Measurements from ENCODE around the gene RNF14. TPM values are rescaled to one million over a fixed set of nuclear protein-coding genes. Genes with fewer than 3 reads are reported as not detected.

The RNF14 gene
- total and polyA plus RNA-seq, 4 donors: 22.9 to 50.6 (median 32.5) TPM

GRCh38 chr5:141961466-141961865 is 7.4 kb upstream of the RNF14 start:
- Histone ChIP-seq H3K4me1 (ENCODE audit: control insufficient read depth in 4 of 4, insufficient read depth in 4 of 4, low read length in 3 of 4) (peaks cover 2 to 18% (median 8%) of the 10 kb centered on the region in 4 donors), H3K36me3 (ENCODE audit: control insufficient read depth in 4 of 4, insufficient read depth in 3 of 4, low read depth in 1 of 4, low read length in 3 of 4) (no peaks in the 10 kb centered on the region), H3K27me3 (ENCODE audit: control insufficient read depth in 4 of 4, insufficient read depth in 4 of 4, low read length in 3 of 4) (no peaks in the 10 kb centered on the region), H3K9ac (ENCODE audit: low read depth in 1 of 2, low read length in 2 of 2) (no peak overlapping the region), H3K4me3 (ENCODE audit: low read depth in 1 of 3, low read length in 3 of 3) (no peak overlapping the region), H3K27ac (ENCODE audit: low read depth in 1 of 2, low read length in 2 of 2) (no peak overlapping the region), H3K9me3 (ENCODE audit: control insufficient read depth in 4 of 4, low read length in 3 of 4) (no peaks in the 10 kb centered on the region)
- DNase-seq (ENCODE audit: low spot score): no peak
- 79% methylated on average over 3 of the region's 3 CpGs for WGBS
- TF ChIP-seq RXRA (IDR thresholded peaks at IDR 0.05) (no peak), HNF4A (conservative IDR thresholded peaks at IDR 0.05) (no peak), FOXA2 (IDR thresholded peaks at IDR 0.05) (no peak), ATF3 (IDR thresholded peaks at IDR 0.05) (no peak), RAD21 (IDR thresholded peaks at IDR 0.05) (no peak), EGR1 (IDR thresholded peaks at IDR 0.05; ENCODE audit: low read depth in 2 of 2) (no peak), REST (IDR thresholded peaks at IDR 0.05) (no peak), FOXA1 (IDR thresholded peaks at IDR 0.05) (no peak), JUND (IDR thresholded peaks at IDR 0.05) (no peak), CTCF (IDR thresholded peaks at IDR 0.05; ENCODE audit: low read depth, low read length, missing input control) (no peak), SP1 (IDR thresholded peaks at IDR 0.05) (no peak), TAF1 (conservative IDR thresholded peaks at IDR 0.05) (no peak), HNF4G (IDR thresholded peaks at IDR 0.05) (no peak), GABPA (IDR thresholded peaks at IDR 0.05 in 1 of 2, conservative IDR thresholded peaks at IDR 0.05 in 1 of 2) (no peak), NR2F2 (IDR thresholded peaks at IDR 0.05) (no peak)

- Histone ChIP-seq H3K27ac (ENCODE audit: low read depth in 1 of 2, low read length in 2 of 2) (no peak overlapping the region), H3K36me3 (ENCODE audit: control insufficient read depth in 4 of 4, insufficient read depth in 3 of 4, low read depth in 1 of 4, low read length in 3 of 4) (no peaks in the 10 kb centered on the region), H3K9ac (ENCODE audit: low read depth in 1 of 2, low read length in 2 of 2) (no peak overlapping the region), H3K4me1 (ENCODE audit: control insufficient read depth in 4 of 4, insufficient read depth in 4 of 4, low read length in 3 of 4) (peaks cover 2 to 29% (median 17%) of the 10 kb centered on the region in 4 donors), H3K4me3 (ENCODE audit: low read depth in 1 of 3, low read length in 3 of 3) (no peak overlapping the region), H3K27me3 (ENCODE audit: control insufficient read depth in 4 of 4, insufficient read depth in 4 of 4, low read length in 3 of 4) (no peaks in the 10 kb centered on the region), H3K9me3 (ENCODE audit: control insufficient read depth in 4 of 4, low read length in 3 of 4) (no peaks in the 10 kb centered on the region)
- TF ChIP-seq HNF4G (IDR thresholded peaks at IDR 0.05) (no peak), GABPA (IDR thresholded peaks at IDR 0.05 in 1 of 2, conservative IDR thresholded peaks at IDR 0.05 in 1 of 2) (no peak), TAF1 (conservative IDR thresholded peaks at IDR 0.05) (no peak), REST (IDR thresholded peaks at IDR 0.05) (no peak), SP1 (IDR thresholded peaks at IDR 0.05) (no peak), ATF3 (IDR thresholded peaks at IDR 0.05) (no peak), NR2F2 (IDR thresholded peaks at IDR 0.05) (no peak), CTCF (IDR thresholded peaks at IDR 0.05; ENCODE audit: low read depth, low read length, missing input control) (no peak), HNF4A (conservative IDR thresholded peaks at IDR 0.05) (no peak)
- DNase-seq (ENCODE audit: low spot score): no peak
- 57% methylated on average over 3 of the region's 3 CpGs for WGBS
These were observed 5.2 kb upstream of the RNF14 start for GRCh38 chr5:141963701-141964100.

All from liver (tissue), 9 donors.